ENCODE data around the gene DIS3L. TPM values are rescaled to one million over a fixed set of nuclear protein-coding genes. Genes with fewer than 3 reads are reported as not detected.

DIS3L gene
- total RNA-seq, 2 experiments from 2014 or later = 22.6 to 24.3 TPM

GRCh38 chr15:66264859-66265513, 28.4 kb upstream of the DIS3L start:
- peaks cover 8% of the 10 kb centered on the region for H3K9me3 Mint-ChIP-seq
- no peak overlapping the region for H3K4me3 ChIP-seq (ENCODE audit: low read length)
- ATAC-seq (ENCODE audit: poor library complexity) = no peak

GRCh38 chr15:66269326-66270090, 23.9 kb upstream of the DIS3L start:
- ChIA-PET POLR2A (no interaction called here), CTCF (no interaction called here)
- DNase-seq (no peak), ATAC-seq (ENCODE audit: poor library complexity) (no peak)
- Mint-ChIP-seq H3K9me3 (no peaks in the 10 kb centered on the region), H3K4me1 (ENCODE audit: low read depth) (peaks cover 12% of the 10 kb centered on the region), H3K27me3 (peaks cover 22% of the 10 kb centered on the region), H3K27ac (no peak overlapping the region), H3K4me3 (no peak overlapping the region), H3K36me3 (ENCODE audit: low read depth) (no peaks in the 10 kb centered on the region)
- Histone ChIP-seq H3K27me3 (ENCODE audit: control insufficient read depth in 1 of 2, insufficient read depth in 2 of 2, low read length in 2 of 2) (no peaks in the 10 kb centered on the region), H3K9me3 (ENCODE audit: control insufficient read depth in 1 of 2, insufficient read depth in 1 of 2, low read length in 2 of 2) (no peaks in the 10 kb centered on the region), H3K4me1 (ENCODE audit: insufficient read depth, low read length) (no peaks in the 10 kb centered on the region), H3K27ac (ENCODE audit: low read depth in 1 of 2, low read length in 2 of 2) (no peak overlapping the region), H3K36me3 (ENCODE audit: insufficient read depth, low read length) (no peaks in the 10 kb centered on the region), H3K4me3 (ENCODE audit: low read length) (no peak overlapping the region)
- TF ChIP-seq, protein P1, sequence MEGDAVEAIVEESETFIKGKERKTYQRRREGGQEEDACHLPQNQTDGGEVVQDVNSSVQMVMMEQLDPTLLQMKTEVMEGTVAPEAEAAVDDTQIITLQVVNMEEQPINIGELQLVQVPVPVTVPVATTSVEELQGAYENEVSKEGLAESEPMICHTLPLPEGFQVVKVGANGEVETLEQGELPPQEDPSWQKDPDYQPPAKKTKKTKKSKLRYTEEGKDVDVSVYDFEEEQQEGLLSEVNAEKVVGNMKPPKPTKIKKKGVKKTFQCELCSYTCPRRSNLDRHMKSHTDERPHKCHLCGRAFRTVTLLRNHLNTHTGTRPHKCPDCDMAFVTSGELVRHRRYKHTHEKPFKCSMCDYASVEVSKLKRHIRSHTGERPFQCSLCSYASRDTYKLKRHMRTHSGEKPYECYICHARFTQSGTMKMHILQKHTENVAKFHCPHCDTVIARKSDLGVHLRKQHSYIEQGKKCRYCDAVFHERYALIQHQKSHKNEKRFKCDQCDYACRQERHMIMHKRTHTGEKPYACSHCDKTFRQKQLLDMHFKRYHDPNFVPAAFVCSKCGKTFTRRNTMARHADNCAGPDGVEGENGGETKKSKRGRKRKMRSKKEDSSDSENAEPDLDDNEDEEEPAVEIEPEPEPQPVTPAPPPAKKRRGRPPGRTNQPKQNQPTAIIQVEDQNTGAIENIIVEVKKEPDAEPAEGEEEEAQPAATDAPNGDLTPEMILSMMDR (IDR thresholded peaks at IDR 0.05) = no peak
- intact Hi-C loops (cut with DNase I, micrococcal nuclease) = no loop called here

More at GRCh38 chr15:66264859-66265513, 28.4 kb upstream of the DIS3L start:
- Mint-ChIP-seq H3K4me3 (no peak overlapping the region), H3K36me3 (ENCODE audit: low read depth) (no peaks in the 10 kb centered on the region), H3K27ac (no peak overlapping the region), H3K27me3 (peaks cover 45% of the 10 kb centered on the region), H3K4me1 (ENCODE audit: low read depth) (no peaks in the 10 kb centered on the region)
- H3K36me3 ChIP-seq (ENCODE audit: insufficient read depth, low read length) = no peaks in the 10 kb centered on the region
- peaks cover 4% of the 10 kb centered on the region in 2 experiments for H3K27me3 ChIP-seq (ENCODE audit: control insufficient read depth in 1 of 2, insufficient read depth in 2 of 2, low read length in 2 of 2)
- no peak for DNase-seq
- no peak overlapping the region for H3K27ac ChIP-seq (ENCODE audit: low read depth in 1 of 2, low read length in 2 of 2)
- H3K9me3 ChIP-seq (ENCODE audit: control insufficient read depth in 1 of 2, insufficient read depth in 1 of 2, low read length in 2 of 2) = no peaks in the 10 kb centered on the region
- no peaks in the 10 kb centered on the region for H3K4me1 ChIP-seq (ENCODE audit: insufficient read depth, low read length)
- intact Hi-C loops (cut with DNase I, micrococcal nuclease) = no loop called here
- POLR2A ChIA-PET = interaction anchor here (0.6 kb wide), 1 partner anchor 104 kb away, joined by 3 read pairs; no protein-coding TSS in a partner anchor
- TF ChIP-seq, protein P1 (IDR thresholded peaks at IDR 0.05) = no peak
- CTCF ChIA-PET = no interaction called here

GRCh38 chr15:66270932-66271331, 22.4 kb upstream of the DIS3L start:
- H3K4me1 Mint-ChIP-seq (ENCODE audit: low read depth) = peaks cover 12% of the 10 kb centered on the region
- no peak overlapping the region for H3K4me3 Mint-ChIP-seq
- Histone ChIP-seq H3K27me3 (ENCODE audit: control insufficient read depth in 1 of 2, insufficient read depth in 2 of 2, low read length in 2 of 2) (no peaks in the 10 kb centered on the region), H3K36me3 (ENCODE audit: insufficient read depth, low read length) (no peaks in the 10 kb centered on the region), H3K4me3 (ENCODE audit: low read length) (no peak overlapping the region), H3K9me3 (ENCODE audit: control insufficient read depth in 1 of 2, insufficient read depth in 1 of 2, low read length in 2 of 2) (no peaks in the 10 kb centered on the region), H3K4me1 (ENCODE audit: insufficient read depth, low read length) (no peaks in the 10 kb centered on the region), H3K27ac (ENCODE audit: low read depth in 1 of 2, low read length in 2 of 2) (no peak overlapping the region)
- no peak for DNase-seq
- H3K27me3 Mint-ChIP-seq = peaks cover 22% of the 10 kb centered on the region
- intact Hi-C loops (cut with DNase I, micrococcal nuclease) = no loop called here
- CTCF ChIA-PET = no interaction called here
- ATAC-seq (ENCODE audit: poor library complexity) = no peak
- H3K36me3 Mint-ChIP-seq (ENCODE audit: low read depth) = no peaks in the 10 kb centered on the region
- POLR2A ChIA-PET = no interaction called here
- no peak overlapping the region for H3K27ac Mint-ChIP-seq
- no peaks in the 10 kb centered on the region for H3K9me3 Mint-ChIP-seq
- TF ChIP-seq, protein P1 (IDR thresholded peaks at IDR 0.05) = no peak
